GM19467 (cell line): ENCODE results near the gene LRP2.
"Not testable (repeated sequence)": the region's sequence is repeated elsewhere in the genome, so short reads cannot be mapped to it uniquely, and the experiment has no call there.

Experiments used
- ATAC-seq: cut with Tn5 transposase; IDR thresholded peaks from one replicate; pipeline ENCODE4 v1.9.1; 2021; ENCODE audit warnings: mild to moderate bottlenecking, moderate library complexity; ENCODE audit not compliant: unreplicated experiment

The LRP2 gene

DNA sequence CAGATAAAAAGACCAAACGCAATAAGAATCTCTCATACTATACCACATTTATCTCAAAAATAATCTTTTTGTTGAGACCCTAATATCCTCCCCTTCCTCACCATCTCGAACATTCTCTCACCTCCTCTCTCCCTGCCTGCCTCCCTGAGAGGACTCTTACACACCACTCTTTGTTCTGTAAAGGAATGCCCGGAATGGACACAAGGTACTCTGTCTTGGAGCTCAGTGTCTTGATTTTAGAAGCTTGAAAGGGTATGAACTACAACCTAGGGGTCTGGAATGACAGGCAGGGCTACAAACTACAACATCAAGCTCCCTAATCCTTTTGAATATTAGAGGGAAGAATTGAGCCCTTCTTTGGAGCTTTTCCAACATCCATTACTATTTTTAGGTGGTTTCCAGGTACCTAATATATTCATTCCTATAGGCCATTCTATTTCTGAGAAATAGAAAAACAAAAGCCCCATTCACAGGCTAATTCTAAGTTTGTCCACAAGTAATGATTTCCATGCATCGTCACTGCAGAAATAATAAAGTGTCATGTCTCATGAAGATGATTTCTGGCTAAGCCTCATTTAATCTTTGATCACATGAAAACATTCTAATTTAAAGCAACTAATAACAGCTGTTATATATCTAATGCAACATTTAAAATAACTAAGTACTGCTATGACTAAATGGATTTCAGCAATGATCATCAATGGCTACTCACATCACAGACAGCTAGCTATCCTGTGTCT, 60.6 kb downstream of the LRP2 start:
- ATAC-seq = no peak

DNA sequence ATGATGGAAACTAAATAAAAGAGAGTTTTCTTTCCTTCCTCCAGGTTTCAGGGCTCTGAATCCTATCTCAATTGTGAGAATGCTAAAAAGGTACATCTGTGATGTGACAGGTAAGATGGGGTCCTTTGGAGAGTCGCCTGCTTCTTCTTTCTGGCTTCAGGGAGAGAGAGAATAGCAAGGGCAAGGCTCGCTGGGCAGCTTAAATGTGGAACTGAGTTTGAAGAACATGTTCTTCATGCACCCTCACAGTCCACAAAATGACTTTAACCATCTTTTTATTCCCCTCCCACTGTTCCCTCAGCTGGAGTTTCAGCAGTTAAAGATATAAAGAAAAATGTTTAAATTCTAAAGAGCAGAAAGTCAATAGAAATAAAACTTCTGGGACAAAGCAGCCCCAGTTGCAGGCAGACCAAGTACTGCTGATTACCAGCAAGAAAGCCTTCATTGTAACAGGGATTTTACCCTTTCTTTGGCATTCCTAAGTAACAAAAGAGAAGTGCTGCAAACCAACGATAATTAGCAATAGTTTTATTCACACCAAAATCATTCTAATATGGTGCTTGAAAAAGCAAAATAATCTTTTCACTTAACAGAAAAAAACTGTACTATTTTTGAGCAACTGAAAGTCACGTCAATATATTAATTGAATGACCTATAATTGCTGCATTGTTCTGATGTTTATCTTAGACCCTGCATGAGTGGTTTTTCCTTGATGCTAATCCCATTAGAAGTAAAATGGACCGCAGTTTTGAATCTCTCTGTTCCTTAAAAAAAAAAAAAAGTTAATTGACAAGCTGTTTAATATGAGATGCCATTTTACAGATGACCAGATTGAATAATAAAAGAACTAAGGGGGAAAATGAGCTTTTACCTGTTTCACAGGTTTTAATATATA, 61.5 kb downstream of the LRP2 start:
- no peak for ATAC-seq

DNA sequence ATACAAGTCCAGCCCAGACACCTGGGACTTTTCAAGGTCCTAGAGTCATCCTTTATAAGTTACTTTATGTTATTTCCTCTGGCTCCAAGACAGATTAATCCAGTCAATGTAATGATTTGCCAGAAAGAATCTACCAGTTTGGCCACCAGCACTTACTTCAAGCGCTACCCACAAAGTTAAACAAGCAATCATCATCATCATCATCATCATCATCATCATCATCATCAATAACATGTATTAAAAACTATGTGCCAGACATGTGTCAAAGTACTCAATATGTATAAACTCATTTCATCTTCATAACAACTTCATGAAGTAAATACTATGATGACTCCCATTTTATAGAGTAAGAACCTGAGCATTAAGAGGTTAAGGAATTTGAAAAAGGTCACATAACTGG, 64.3 kb downstream of the LRP2 start:
- ATAC-seq = no peak

DNA sequence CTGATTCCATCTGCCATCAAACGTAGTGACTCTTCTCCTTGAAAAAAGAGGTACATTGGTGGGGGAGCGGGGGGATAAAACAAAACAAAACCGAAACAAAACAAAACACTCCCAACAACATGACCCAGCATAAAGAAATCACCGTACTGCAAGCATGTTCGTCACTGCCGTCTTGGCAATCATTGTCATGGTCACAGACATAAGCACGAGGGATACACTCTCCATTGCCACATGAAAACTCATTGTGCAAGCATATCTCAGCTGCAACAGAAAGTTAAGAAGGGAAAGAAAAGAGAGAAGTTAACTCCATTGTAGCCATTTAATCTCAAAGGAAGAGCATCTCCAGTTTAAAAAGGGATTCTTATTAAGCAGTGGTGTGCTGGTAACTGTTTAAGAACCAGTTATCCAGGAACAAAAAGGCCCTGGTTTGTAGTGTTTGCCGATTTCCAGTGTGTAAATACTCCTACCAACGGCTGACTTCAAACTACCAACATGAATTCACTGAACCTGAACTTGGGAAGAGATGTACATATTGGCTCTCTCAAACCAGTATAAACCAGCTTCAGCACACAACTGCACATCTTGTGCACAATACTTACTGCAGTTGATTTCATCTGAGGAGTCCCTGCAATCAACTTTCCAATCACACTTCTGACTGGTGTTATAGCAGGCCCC, 68.2 kb downstream of the LRP2 start:
- ATAC-seq = no peak

DNA sequence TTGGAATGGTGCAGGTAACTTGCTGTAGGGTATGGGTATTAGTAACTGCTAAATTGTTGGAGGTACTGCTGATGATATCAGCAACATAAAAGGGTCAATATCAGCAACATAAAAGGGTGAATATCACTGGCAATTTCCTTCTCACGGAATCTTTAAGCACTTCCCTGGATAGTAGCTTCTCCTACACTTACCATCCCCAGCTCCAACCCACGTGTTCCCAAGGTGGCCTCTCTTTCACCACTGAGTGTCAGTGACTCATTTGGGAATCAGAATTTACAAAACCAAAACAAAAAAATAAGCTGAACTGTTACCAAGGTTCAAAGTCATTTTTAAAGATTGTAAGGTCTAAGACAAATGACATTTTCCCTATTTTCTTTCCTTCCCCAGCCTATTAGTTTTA, 70.8 kb downstream of the LRP2 start:
- ATAC-seq = no peak

DNA sequence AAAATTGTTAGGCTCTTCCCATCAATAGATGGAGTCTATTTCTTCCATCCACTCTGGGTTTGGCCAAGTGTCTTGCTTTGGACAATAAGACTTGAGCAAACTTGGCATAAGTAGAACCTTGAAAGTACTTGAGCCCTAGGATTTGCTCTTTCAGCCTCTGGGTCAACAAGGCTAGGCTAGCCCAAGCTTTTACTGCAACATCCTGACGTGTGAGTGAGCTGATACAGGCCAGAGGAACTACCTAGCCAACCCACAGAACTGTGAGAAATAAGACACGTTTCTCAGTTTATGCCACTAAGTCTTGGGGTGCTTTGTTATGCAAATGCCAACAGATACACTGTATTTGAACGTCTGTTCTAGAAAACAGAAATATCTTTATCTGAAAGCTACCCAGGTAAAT, 71.9 kb downstream of the LRP2 start:
- no peak for ATAC-seq

DNA sequence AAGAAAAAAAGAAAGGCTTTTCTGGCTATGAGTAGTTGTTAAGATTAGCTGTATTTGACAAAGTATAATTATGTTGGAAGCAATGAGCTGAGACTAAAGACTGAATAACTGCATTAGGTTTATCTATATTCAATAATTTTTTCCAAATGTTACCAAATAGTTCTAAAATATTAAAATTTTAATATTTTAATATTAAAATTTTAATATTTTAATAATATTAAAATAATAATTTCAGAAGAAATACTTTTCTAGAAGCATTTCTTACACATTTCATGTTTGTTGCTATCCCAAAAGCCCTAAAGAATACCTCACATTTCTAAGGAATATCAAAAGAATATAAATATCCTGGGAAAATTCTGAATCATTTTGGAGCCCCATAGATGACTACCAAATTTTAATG, 74.7 kb downstream of the LRP2 start:
- ATAC-seq = no peak

DNA sequence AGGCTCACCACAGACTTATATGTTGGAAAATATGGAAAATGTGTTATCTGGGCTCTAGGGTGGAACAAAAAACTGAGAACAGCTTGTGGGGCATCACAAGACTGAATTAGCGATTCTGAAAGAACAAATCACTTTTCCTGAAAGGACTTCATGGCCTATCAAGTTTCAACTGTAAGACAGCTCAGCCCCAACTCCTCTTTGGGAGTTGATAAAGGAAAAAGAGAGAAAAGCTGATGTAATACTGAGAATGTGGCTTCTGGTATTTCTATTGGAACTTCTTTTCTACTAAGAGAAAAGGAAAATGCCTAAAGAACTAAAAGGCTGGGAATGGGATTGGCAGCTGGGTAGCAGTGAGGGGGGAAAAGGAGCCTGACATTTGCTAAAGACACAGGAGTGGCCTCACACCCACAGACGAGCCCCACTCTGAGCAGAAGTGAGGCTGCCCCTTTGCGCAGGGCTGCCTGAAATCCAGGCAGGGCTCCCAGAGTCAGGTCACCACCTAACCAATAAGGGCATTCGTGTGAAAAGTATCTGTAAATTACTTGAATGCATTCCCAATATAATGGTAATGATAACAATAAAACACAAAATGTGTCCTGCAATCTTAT, 75.6 kb downstream of the LRP2 start:
- ATAC-seq = no peak

DNA sequence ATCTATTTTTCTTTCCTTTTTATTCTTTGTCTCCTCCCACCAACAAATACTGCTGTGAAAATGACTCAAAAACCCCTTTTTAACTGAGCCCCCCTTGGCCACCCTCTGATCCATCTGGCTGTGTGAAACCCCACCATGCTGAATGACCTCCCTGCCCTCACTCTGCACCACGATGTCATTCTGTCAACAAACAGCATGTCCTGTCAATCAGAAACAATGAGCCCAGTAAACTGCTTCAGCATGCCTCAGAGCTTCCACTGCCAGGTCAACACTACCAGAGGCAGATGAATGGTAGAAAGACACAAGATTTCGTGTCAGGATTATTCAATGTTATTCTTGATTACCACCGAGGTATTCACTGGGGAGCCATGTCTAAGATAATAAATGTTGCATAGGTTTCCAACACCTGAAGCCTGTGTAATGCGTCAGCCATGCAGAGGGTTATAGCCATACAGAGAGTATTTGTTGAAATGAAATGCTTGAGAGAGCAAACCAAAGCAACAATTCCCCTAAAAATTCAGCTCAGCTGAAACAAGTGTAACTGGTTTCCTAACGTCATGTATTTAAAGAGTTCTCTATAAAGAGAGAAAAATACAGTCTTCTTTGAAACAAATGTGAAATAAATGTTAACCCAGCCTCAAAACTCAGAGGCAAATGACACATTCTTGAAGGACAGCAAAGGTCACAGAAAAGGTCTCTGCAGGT, 76.7 kb downstream of the LRP2 start:
- no peak for ATAC-seq

DNA sequence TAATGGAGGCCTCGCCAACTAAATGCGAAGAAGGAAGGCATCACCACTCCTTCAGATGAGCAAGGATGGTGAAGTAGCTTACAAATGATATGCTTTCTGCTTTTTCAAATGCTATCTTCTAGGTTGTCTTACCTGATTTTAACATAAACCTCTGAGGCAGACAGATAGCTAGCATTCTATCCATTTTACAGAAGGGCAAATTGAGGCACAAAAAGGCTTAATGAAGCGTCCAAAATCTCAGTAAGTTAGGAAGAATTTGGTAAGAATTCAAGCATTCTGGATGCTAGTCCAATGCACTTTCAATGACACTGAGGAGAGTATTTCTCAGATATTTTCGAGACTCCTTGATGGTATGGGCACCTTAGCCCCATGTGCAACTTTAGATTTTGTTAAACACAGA, 81.8 kb downstream of the LRP2 start:
- no peak for ATAC-seq

DNA sequence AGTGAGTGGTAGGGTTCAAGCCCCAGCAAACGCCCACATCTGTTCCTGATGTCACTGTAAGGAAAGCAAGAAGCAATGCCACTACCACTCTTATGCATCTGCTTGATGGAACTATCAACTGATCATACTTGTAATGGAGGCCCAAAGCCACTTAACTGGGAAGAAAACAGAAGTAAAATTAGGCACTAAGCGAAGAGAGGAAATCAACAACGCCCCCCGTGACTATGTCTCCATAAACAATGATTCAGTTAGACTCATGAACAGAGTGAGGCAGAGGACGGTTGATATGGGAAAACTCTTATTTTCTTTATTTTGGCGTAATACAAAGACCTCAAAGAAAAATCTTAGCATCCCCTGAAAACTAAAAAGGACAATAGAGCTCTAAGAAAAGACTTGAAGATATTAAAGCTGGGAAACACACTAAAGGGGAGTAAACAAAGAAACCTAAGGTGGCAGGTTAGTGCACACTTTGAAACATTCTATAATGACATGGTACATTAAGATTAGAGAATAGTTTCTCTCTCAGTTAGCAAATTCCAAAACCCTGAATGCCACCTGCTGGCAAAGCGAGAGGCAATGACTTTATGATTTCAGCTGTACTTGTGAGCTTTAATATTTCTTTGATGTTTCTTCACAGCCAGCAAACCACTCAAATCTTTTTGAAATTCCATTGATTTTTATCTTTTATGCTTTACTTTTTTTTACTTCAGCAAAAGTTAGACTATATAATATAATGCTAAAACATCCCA, 86.5 kb downstream of the LRP2 start:
- no peak for ATAC-seq

DNA sequence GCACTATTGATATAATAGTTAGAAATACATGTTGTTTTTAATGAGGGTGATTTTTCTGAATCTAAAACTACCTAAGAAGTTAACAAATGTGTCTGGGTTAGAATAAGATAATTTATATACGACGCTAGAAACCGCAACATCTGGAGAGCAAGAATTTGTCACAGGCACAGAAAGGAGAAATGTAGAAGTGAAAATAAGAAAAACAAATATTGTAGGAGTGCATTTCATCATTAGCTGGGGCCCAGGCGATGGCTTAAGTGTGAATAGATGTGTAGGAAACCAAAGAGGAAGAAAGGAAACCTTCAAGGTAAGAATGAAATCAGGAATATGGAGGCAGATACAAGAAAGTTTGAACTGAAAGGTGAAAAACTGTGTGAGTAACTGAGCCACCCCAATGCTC, 90.3 kb downstream of the LRP2 start:
- no peak for ATAC-seq

DNA sequence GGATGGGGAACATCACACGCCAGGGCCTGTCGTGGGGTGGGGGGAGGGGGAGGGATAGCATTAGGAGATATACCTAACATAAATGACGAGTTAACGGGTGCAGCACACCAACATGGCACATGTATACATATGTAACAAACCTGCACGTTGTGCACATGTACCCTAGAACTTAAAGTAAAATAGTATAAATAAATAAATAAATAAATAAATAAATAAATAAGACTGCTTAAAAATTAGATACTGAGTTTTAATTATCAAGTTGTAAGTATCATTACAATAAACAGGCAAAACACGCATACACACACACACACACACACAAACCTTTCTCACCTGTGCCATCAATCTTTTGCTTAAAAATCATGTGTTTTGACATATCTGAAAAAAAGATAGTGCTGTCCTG, 91.8 kb downstream of the LRP2 start:
- not testable (repeated sequence) for ATAC-seq

DNA sequence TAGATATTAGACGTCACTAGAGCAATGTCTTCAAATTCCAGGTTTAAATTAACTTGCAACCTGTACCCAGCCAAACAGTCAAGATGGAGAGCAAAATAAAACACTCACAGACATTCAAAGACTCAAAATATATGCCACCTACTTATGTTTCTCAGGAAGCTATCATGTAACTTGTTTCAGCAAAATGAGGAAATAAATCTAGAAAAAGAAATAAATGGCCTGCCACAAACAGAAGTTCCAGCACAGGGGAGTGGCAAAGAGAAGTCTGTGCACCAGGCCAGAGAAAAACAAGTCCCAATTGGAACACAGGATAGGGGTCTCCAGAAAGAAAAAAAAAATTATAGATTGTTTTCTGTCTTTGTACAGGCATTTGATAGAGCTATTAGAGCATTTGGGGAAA, 96.7 kb downstream of the LRP2 start:
- no peak for ATAC-seq

DNA sequence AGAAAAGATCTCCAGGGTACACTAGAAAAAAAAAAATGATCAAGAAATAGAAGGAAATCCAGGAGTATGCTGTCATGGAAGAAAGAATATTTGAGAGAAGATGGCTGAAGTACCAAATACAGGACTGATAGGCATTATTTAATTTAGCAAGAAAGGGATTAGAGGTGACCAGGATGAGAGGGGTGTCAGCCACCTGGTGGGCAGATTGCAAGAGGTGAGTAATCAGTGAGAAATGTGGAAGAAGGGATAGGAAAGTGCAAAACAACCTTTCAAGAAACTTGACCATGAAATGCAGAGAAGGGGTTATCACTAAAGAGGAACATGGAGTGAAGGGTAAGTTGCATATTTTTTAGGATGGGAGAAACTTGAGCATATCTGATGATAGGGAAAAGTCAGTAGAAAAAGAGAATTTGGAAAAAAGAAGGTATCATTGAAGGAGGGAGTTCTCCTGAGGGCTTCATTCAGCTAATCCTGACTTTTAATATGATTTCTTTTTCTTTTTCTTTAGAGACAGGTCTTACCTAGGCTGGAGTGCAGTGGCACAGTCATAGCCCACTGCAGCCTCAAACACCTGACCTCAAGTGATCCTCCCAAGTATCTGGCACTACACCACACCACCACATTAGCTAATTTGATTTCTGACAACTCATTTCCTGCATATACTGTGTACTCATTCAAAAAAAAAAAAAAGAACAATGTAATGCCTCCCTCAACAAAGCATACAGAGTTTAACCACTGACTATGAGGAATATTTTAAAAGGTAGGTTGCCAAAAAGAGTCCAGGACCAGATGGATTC, 101.3 kb downstream of the LRP2 start:
- ATAC-seq = no peak

DNA sequence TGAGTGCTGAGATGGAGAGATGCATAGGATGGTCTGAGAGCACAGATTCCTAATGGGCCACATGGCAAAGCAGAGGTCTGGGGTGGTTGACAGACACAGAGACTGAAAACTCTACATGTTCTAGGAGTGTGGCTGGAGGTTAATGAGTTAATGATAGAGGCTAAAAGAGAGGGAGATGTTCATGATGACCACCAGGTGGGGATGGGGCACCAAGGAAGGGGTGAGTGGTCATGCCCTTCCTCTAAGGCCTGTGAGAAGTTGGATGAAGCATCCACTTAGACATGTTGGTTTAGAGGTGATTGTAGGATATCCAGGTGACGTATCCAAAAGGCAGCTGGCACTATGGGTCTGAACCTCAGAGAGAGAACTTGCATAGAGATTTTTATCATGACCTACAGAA, 102.1 kb downstream of the LRP2 start:
- ATAC-seq = no peak

DNA sequence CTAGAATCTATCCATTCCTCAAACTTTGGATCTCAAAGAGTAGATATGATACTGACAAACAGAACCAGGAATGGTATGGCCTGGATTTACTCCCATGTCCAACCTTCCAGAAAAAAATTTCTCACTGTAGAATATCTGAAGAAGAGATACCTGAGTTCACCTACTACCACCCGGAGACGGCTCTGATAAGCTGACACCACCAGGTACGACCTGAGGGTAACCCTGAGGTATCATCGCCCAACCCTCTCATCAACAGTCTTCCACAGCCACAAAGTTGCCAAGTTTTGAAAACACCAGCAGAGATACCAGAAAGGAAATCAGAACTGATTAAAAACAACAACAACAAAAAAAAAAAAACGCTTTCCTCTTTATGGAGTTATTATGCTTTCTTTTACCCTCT, 102.9 kb downstream of the LRP2 start:
- no peak for ATAC-seq

DNA sequence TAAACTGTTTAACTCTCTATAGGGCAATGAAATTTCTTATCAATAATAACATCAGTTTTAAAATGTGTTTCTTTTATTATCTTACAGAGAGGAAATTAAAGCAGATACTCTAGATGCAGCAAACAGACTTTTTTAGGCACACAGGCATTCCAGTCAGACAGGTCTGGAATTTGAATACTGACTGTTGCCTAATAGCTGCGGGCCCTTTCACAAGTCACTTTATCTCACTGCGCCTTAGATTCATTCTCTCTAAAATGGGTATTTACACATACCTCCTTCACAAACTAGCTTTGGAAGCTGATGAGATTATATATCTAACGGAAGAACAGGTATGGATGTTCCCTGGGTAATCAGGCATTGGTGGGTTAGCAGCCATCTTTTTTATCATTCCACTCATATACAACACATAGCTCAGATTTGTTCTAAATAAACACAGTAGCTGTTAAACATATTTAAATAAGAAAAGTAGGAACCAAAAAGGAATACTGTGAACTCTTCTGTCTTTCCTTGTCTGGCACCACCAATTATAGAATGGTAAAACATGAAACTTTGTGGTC, 104.2 kb downstream of the LRP2 start:
- no peak for ATAC-seq

DNA sequence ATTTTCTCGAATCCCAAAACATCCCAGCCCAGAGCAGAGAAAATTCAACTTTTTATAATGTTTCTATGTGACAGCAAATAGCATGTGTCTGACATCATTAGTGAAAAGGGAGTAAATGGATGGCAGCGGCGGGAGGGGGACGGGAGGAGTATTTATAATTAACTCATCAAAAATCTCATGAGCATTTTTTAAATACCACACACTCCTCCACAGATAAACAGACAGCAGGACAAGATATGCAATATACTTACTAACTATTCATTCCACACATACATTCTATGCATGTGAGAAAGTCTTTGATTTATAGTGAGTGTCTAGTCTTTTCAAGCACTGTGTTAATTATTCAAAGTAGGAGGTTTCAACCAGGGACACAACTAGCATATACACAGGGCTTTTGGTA, 107.6 kb downstream of the LRP2 start:
- ATAC-seq = no peak
